ENCODE results near the gene CARMIL1.
"Not testable (repeated sequence)": the region's sequence is repeated elsewhere in the genome, so short reads cannot be mapped to it uniquely, and the experiment has no call there.

The CARMIL1 gene

DNA sequence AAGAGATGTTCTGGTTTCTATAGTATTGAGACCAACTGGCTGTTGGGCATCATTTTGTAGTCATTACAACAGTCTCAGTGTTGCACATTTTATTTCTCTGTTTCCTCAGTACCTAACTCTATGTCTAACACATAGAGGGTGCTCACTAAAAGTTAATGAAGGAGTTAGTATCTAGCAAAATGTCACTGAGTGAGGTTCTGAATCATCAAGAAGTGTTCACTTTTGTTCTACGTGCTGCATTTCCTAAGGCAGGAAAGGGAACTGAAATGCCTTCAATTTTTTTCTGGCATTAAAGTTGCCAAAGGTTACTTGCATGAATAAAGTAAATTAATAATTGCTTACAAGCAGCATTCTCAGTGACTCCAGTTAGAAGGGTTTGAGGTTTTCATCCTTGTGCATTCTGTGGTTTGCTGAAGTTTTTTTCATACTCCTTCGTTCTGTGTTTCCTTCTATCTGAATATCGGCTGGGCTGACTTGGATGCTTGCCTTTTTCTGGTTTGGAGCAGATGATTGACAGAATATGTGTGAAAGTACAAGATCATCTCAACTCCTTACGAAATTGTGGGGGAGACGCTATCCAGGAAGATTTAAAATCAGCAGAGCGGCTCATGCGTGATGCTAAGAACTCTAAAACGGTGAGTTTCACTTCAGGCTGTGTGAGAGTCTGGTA lies 258.3 kb downstream of the CARMIL1 start:
- no peak for DNase-seq

DNA sequence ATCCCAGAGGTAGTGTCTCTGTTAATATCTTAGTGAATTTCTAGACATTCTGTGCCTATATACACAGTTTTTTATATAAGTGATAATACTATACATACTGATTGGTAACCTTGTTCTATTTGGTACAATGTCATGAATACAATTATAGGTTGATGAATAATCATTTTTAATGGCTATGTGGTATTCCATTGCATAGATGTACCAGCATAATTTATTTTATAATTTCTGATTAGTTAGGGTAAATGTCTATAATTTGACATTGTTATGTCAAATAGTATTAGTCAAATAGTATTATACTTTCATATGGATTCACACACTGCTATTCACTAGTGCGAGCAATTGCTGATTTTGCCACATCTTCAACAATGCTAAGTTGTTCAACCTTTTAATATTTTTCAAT lies 262.1 kb downstream of the CARMIL1 start:
- DNase-seq: no peak

DNA sequence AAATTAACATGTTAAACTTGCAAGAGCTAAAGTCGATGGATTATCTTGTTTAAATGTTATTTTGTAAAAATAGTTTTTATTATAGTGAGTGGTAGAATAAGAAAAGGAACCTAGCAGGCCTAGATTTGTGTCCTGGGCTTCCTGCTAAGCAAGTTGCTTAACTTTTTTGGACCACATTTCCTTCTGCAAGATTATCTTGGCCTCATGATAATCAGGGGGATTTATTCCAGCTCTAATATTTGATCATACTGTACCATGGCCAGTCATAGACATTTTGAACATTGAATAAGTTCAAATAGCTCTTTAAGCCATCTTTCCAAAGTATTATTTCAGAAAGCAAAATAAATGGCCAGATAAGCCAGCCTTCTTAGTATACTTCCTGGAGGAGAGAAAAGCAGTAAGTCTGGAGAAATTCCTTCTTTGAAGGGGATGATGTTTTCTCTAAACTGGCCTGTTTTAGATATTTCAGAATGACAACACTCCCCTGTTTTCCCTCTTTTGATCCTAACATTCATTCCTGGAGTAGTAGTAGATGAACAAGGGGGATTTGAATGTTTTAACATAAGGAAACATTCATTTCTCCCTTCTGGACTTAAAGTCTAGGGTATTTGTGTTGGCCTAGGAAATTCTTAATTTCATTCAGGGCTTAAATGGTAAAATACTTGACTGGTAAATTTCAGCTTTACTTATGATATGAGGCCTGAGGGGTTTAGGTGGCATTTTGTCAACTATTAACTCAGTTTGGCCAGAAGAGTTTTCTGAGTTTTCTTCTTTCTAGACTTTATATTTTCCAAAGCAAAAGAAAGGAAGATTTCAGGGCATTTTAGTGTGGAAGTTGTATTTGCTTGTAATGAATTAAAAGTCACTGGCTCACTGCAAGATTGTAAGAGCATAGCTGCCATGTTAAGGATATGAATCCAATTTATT lies 264.1 kb downstream of the CARMIL1 start:
- no peak for DNase-seq

DNA sequence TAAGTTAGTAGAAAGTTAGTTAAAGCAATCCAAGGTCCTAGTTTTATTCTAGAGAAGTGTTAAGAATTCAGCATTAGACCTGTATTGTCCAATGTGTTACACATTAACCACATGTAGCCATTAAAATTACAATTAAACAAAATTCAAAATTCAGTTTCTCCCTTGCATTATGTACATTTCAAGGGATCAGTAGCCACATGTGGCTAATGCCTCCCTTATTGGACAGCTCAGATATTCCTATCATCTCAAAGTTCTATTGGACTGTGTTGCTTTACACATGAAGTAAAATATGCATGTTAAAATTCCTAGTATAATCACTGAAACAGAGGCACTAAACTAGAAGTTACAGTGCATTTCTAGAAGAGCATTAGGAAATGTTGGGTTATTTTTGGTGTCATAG lies 265.7 kb downstream of the CARMIL1 start:
- DNase-seq: no peak

DNA sequence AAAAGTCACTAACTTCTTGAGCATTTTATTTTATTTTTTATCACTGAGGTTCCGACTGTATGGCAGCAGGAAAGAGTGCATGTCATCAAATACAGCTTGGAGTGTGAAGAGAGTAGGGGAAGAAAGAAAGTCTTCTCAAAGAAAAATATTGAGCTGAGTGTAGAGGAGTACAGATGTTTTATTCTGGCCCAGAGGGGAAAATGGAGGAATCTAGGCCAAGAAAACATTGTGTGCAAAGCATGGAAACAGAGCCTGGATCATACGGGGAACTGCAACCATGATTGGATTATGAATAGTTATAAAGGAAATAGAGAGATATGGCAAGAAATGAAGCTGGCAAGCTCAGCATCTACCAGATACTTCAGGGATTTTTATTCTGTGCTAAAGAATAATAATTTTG lies 268.6 kb downstream of the CARMIL1 start:
- DNase-seq: no peak

DNA sequence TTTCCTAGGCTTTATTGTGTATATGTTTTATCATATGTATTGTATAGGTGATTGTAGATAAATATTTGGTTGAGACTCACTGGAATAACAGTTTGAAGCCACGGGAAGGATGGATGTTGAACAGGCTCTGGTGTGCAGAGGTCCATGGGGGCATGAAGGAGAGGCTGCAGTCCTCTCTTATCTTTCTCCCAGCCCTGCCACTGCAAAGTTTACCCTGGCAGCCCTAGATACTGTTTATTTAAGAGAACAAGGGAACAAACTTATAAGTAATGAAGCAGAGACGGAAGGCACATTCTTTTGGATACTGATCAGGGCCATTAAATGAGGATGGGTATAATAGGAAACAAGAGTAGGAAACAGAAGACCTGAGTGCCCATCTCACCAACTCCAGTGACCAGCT lies 269.3 kb downstream of the CARMIL1 start:
- no peak for DNase-seq

DNA sequence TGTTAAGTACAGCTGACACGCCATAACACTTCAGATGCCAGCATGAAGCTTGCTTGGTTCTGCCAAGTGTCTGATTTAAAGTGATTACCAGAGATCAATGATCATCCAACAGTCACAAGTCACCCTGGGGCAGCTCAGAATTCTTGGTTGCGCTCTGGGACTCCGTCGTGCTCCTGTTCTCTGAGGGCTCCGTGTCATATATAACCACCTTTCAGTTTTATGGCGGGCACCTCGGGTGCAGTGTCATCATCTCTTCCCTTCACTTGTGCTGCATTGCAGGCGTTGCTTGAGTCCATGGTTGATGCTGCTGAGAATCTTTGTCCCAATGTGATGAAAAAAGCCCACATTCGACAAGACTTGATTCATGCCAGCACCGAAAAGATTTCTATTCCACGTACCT lies 271.5 kb downstream of the CARMIL1 start:
- DNase-seq: no peak

DNA sequence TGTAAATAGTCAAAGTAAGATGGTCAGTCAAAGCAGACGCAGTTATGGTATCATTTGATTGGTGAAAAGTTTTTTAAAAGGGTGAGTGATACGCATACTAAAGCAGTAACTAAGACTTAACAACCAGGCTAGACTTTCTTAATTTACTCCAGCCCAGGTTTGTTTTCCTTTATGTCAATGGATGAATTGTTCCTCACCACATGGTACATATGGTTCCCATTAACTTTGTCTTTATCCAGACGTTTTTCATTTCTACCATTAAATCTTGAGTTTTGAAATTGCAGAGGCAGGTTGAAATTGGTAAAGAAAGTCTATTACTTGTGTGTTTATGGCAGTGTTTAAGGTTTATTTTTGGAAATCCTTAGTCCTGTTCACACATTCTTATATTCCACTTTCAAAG lies 274.3 kb downstream of the CARMIL1 start:
- DNase-seq: no peak

DNA sequence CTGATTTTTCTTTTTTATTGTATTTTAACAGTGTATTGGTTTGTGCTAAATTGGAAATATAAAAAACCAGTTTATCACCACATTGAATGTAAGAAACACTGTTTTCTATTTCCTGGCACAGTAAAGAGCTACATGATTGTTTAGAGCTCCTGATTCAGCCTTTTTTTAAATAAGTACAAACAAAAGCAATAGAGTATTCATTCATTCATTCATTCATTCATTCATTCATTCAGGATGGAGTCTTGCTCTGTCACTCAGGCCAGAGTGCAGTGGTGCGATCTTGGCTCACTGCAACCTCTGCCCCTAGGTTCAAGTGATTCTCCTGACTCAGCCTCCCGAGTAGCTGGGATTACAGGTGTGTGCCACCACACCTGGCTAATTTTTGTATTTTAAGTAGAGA lies 276.0 kb downstream of the CARMIL1 start:
- no peak for DNase-seq

DNA sequence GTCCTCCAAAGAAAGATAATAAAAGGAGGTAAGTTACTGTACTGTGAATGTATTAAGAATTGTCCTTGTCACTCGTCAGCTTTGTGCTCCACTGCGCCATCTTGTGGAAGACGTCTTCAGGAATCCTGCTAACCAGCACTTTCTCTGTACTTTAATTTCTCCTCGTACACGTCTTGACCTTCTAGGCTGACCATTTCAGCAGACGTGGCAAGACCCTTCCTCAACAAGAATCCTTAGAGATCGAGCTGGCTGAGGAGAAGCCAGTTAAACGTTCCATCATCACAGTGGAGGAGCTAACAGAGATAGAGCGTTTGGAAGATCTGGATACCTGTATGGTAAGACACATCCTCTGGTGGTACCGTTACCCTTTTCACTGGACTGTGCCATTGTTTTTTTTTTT lies 277.3 kb downstream of the CARMIL1 start:
- DNase-seq: peak; percentile 68

DNA sequence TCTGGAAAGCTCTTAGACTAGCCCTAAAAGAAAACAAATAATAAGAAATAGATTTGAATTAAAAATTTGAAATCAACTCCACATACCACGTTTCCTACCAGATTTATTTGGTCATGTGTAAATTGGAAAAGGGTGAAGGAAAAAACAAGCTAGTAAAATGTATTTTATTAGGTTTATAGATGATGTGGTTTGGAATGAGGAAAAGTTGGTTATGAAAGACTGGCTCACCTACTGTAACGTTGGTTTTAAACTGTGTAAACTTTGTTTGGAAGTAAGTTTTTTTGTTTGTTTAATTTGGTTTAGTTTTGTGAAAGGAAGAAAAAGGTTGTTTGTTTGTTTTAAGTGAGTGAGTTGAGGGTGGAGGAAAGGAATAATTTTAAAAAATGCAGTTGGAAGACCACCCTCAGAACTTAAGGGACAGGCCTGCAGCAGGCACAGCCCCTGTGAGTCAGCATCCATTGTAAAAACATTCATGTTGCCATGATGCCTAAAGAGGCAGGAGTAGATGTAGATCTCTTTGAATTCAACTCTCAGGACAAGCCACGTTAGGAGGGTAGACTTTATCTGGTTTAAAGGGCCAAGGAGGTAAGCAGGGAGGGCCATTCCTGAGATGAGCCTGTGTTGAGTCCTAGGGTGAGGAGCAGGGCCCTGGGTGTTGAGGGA lies 279.1 kb downstream of the CARMIL1 start:
- no peak for DNase-seq

DNA sequence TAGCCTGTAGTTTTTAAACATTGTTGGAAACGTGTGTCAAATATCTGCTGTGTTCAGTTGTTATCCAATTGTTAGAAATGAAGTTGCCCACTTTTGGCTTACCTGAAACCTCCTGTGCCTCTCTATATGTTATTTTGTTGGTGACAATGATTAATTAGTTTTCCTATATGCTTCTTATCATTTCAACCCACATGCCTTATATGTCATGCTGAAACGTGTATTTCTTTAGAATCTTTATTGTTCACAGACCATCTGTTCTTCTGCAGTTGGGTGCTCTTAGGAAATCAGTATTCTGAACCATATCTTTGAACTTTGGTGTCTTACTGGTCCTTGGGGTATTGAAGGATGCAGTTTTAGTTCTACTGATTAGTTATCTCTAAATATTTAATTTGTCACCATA lies 281.7 kb downstream of the CARMIL1 start:
- no peak for DNase-seq

DNA sequence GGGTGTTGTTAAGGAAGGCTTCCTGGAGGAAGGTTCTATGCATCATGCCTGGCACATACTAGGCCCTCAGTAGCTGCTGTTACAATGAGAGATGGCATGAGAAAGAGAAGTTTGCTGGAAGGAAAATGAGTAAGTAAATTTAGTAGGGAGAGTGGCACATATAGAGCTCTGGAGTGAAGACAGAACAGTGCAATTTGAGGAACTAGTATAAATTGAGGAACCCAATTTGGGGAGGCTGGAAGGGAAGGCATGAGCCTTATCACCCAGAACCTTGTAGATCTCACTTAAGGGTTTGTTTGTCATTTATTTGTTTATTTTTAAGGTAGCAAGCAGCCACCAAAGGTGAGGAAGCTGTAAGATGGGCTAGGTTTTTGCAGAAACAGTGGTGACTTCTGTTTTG lies 285.8 kb downstream of the CARMIL1 start:
- no peak for DNase-seq

DNA sequence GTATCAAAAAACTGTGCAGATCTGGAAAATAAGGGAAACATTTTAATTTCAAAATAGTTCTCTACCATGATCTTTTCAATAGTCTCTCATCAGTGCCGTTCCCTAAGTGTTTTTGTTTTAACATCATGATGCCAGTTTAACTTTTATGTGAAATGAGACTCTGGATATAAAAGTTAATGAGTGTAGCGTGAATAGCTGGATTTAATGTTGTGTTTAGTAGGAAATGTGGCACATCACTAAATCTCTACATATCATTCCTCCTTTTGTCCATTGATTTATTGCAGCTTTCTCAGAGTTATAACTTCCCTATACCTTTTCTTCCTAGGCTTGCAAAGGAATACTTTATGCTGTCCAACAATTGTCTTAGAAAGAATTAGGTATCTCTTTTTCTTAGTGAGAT lies 291.4 kb downstream of the CARMIL1 start:
- no peak for DNase-seq

DNA sequence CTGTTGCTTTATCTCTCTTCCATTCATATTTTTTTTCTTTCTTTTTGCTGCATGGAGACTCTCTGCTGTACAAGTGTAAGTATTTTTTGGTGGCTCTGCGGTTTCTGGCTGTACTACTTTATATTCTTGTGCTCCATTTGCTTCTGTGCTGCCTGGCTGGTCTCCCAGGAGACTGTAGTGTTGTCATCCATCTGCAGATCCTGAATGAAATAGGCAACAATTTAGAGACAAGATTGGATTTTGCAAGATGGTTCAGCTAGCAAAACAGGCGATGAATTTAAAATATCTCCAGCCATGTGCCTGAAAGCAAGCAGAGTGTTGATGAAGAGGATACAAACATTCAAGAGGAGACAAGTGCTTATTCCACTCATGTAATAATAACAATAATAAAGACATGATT lies 297.7 kb downstream of the CARMIL1 start:
- no peak for DNase-seq

DNA sequence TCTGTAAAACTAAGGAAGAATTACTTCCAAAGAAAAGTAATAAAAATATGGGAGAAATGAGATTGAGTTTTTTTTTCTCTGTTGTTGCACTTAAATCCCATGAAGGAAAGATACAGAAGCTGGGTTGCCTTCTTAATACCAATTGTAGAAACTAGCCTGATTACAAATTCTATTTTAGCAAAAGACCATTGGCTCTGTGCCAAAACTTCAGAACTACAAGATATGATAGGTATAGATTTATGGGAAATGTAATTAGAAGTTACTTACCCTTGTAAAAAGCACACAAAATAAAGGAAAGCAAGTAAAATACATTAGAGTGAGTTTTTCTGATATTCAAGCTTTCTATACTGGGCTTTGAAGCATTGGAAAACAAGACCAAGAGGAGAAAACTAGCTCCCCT lies 299.4 kb downstream of the CARMIL1 start:
- DNase-seq: no peak

DNA sequence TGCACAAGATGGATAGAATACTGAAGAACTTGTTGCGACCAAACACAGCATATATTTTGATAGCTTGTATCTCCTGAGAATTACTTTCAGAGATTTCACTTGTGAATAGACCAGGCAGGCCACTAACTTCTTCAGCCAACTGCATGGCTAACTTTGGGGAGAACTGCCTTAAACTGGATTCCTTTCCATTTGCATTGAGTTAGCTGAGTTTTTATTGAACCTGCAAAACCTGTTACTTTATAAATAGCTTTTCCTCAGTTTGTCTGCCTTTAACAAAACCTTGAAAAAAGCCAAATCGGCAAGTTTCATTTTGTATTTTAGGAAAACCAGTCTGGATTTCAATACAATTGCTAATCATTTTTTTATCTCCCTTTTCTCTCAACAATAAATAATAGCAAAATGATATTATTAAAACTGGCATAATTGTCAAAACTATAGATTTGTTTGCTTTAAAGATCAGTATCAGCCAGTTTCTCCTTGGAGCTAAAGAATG lies 300.3 kb downstream of the CARMIL1 start:
- no peak for DNase-seq

DNA sequence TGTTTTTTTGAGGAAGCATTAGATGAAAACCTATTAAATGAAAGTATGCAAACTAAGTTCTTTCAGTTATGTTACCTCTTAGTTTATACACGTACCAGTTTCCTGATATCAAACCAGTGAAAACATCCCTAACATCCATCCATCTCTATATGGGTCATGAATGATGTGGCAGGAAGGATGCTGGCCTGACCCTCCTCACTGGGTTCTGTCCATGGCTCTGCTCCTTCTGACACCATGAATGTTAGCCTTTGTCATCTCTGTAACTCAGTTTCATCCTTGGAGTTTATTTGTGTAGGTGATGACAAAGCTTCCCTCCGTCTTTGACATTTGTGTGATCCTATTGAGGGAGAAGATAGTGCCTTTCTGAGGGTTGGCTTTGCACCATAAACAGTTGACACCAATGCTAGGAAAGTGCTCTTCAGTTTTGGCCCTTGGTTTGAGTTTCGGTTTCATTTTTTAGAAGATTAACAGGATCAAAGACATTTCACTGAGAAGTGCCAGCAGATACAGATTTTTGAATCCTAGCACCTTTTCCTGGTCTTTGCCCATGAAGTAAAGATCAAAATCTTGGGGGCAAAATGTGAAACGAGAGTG lies 300.8 kb downstream of the CARMIL1 start:
- peak; percentile 7 for DNase-seq

DNA sequence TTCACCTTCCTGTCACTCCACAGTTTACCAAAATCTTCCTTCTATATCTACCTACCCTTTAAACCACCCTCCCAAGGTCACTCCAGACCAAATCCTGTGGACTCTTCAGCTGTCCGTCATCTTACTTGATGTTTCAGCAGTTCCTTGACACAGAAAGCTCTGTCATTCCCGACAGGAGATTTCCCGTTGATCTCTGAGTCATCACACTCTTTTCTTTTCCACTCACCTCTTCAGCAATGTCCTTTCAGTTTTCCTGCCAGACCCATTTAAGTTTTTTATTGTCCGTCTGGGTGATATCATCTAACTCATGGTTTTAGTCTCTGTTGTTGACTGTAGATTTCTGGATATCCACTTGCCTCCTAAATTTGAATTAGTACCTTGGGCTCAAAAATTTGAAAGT lies 302.9 kb downstream of the CARMIL1 start:
- no peak for DNase-seq

DNA sequence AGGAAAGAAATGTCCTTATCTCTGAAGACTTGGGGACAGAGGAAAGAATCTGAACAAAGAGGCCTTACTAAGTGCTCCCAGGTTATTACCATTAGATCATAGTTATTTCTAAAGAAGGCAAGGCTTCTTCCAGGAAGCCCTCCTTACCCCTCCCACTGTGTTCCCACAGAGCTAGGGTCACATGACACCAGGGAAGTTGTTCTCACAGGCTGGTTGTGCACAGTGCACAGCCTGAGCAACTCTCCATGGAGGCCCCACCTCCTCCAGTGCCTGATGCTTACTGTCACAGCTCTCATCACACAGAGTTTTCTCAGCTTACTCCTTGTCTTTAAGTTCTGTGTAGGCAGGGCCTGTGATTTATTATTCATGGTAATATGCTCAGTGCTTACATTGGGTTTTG lies 303.9 kb downstream of the CARMIL1 start:
- DNase-seq: no peak

DNA sequence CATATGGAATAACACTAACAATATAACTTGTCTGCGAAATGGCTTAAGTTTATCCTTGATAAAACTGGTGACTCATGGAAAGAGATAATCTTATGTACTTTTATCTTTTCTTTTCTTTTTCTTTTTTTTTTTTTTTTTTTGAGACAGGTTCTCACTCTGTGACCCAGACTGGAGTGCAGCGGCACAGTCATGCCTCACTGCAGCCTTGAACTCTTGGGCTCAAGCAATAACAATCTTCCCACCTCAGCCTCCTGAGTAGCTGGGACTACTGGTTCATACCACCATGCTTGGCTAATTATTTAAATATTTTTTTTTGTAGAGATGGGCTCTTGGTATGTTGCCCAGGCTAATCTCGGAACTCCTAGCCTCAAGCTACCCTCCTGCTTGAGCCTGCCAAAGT lies 304.7 kb downstream of the CARMIL1 start:
- no peak for DNase-seq

DNA sequence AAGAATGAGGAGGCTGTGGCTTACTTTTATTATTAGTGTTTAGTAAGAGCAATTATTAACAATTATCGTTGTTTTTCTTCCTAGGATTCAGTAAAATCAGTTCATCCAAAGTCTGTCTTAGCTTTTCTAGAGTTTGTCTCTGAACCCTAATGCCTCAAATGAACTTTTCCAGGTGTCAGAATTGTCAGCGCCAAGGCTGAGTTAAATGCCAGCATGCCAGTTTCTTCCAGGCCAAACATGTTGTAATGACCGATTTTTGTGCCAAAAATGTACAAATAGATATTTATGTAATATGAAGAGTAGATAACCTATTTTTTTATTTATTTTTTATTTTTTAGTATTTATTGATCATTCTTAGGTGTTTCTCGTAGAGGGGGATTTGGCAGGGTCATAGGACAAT lies 306.1 kb downstream of the CARMIL1 start:
- no peak for DNase-seq

DNA sequence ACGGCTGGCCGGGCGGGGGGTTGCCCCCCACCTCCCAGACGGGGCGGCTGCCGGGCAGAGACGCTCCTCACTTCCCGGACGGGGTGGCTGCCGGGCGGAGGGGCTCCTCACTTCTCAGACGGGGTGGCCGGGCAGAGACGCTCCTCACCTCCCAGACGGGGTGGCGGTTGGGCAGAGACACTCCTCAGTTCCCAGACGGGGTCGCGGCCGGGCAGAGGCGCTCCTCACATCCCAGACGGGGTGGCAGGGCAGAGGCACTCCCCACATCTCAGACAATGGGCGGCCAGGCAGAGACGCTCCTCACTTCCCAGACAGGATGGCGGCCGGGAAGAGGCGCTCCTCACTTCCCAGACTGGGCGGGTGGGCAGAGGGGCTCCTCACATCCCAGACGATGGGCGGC lies 306.9 kb downstream of the CARMIL1 start:
- not testable (repeated sequence) for DNase-seq
